Measurements from ENCODE around the gene SERPIND1. TPM values are rescaled to one million over a fixed set of nuclear protein-coding genes. Genes with fewer than 3 reads are reported as not detected.
"Not testable (repeated sequence)": the region's sequence is repeated elsewhere in the genome, so short reads cannot be mapped to it uniquely, and the experiment has no call there.

Gene SERPIND1
- total and polyA plus RNA-seq, 2 donors (not counting 1 experiment from before 2014, with no cell fraction given), result not detected

DNA sequence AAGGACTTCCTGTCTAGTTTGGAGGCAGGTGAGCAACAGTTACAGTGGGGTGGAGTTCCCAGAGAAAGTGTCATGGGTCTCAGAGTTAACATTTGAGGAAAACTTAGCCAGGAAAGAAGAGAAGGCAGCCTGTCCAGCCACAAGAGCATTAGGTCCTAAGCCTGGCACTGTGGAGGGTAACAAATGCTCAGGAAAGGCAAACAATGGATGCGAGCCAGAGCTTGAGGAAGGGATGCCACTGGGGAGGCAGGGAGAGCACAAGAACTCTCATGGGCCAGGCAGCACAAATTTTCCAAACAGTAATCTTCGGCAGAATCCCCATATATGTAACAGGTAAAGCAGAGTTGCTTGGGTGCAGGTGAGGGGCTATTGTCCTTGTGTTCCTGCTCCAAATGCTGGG, 8.0 kb upstream of the SERPIND1 start:
- no peaks in the 10 kb centered on the region for H4K20me1 ChIP-seq (ENCODE audit: control insufficient read depth, insufficient read depth, low read length, poor library complexity, severe bottlenecking)
- no peak overlapping the region for H3K9ac ChIP-seq (ENCODE audit: low read length)
- ATAC-seq (ENCODE audit: low read depth), result no peak
- H3K9me3 ChIP-seq (ENCODE audit: control extremely low read depth in 1 of 3, control insufficient read depth in 2 of 3, insufficient read depth in 1 of 3, low read length in 2 of 3), result peaks cover 0 to 5% (median 0%) of the 10 kb centered on the region in 3 donors
- WGBS (ENCODE audit: insufficient coverage), result 100% methylated on average over 1 of the region's 2 CpGs
- Mint-ChIP-seq H3K4me1 (peaks cover 4% of the 10 kb centered on the region), H3K4me3 (no peak overlapping the region), H3K27me3 (no peaks in the 10 kb centered on the region), H3K27ac (no peak overlapping the region), H3K9me3 (ENCODE audit: insufficient read depth) (no peaks in the 10 kb centered on the region)
- no peaks in the 10 kb centered on the region for H3K4me1 ChIP-seq (ENCODE audit: control insufficient read depth in 2 of 2, insufficient read depth in 2 of 2, low read length in 2 of 2)
- H3K79me2 ChIP-seq (ENCODE audit: control insufficient read depth, insufficient read depth, low read length), result no peaks in the 10 kb centered on the region
- no peaks in the 10 kb centered on the region for H3K27me3 ChIP-seq (replicated peaks in 1 of 4; ENCODE audit: control extremely low read depth in 1 of 4, control insufficient read depth in 3 of 4, insufficient read depth in 4 of 4, low read length in 3 of 4)
- no peak for DNase-seq
- H2AFZ ChIP-seq (ENCODE audit: insufficient read depth, low read depth, low read length, poor library complexity, severe bottlenecking), result no peak overlapping the region
- CTCF ChIA-PET, result no interaction called here
- POLR2A ChIA-PET, result no interaction called here
- intact Hi-C loops (cut with micrococcal nuclease), result no loop called here
- no peak overlapping the region for H3K4me3 ChIP-seq (ENCODE audit: control extremely low read depth in 1 of 5, extremely low read depth in 1 of 5, insufficient read depth in 1 of 5, low read depth in 2 of 5, low read length in 4 of 5)
- peaks cover 3 to 54% of the 10 kb centered on the region in 2 experiments for H3K36me3 ChIP-seq (replicated peaks in 1 of 2; ENCODE audit: control extremely low read depth in 1 of 2, control insufficient read depth in 1 of 2, extremely low read depth in 1 of 2, insufficient read depth in 2 of 2, low read length in 1 of 2)
- no peak overlapping the region for H3K4me2 ChIP-seq (replicated peaks; ENCODE audit: low read depth, low read length, poor library complexity, severe bottlenecking)
- no peak overlapping the region for H3K27ac ChIP-seq (ENCODE audit: low read length in 2 of 2)
- TF ChIP-seq EZH2 (IDR thresholded peaks at IDR 0.05; ENCODE audit: borderline replicate concordance, insufficient read depth, low read depth, low read length, poor library complexity, severe bottlenecking), result no peak
- TF ChIP-seq, protein P1, sequence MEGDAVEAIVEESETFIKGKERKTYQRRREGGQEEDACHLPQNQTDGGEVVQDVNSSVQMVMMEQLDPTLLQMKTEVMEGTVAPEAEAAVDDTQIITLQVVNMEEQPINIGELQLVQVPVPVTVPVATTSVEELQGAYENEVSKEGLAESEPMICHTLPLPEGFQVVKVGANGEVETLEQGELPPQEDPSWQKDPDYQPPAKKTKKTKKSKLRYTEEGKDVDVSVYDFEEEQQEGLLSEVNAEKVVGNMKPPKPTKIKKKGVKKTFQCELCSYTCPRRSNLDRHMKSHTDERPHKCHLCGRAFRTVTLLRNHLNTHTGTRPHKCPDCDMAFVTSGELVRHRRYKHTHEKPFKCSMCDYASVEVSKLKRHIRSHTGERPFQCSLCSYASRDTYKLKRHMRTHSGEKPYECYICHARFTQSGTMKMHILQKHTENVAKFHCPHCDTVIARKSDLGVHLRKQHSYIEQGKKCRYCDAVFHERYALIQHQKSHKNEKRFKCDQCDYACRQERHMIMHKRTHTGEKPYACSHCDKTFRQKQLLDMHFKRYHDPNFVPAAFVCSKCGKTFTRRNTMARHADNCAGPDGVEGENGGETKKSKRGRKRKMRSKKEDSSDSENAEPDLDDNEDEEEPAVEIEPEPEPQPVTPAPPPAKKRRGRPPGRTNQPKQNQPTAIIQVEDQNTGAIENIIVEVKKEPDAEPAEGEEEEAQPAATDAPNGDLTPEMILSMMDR (IDR thresholded peaks at IDR 0.05), result no peak

DNA sequence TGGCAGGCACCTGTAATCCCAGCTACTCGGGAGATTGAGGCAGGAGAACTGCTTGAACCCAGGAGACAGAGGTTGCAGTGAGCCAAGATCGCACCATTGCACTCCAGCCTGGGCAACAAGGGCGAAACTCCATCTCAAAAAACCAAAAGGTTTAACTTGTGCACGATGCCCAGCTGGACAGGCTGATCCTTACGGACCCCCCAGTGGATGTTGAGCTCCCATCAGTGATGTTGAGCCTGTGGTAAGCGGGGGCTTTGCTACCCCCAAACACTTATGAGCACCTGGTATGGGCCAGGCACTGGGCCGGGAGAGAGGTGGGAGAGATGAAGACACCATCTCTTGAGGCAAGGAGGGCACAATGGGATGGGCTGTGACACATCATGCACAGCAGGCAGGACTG, 7.4 kb upstream of the SERPIND1 start:
- ATAC-seq (ENCODE audit: low read depth) (no peak), DNase-seq (no peak)
- TF ChIP-seq, protein P1 (IDR thresholded peaks at IDR 0.05), result no peak
- TF ChIP-seq EZH2 (IDR thresholded peaks at IDR 0.05; ENCODE audit: borderline replicate concordance, insufficient read depth, low read depth, low read length, poor library complexity, severe bottlenecking), result no peak
- no peak overlapping the region for H3K27ac Mint-ChIP-seq
- Histone ChIP-seq H3K4me3 (ENCODE audit: control extremely low read depth in 1 of 5, extremely low read depth in 1 of 5, insufficient read depth in 1 of 5, low read depth in 2 of 5, low read length in 4 of 5) (no peak overlapping the region), H3K79me2 (ENCODE audit: control insufficient read depth, insufficient read depth, low read length) (no peaks in the 10 kb centered on the region), H3K27ac (ENCODE audit: low read length in 2 of 2) (no peak overlapping the region), H2AFZ (ENCODE audit: insufficient read depth, low read depth, low read length, poor library complexity, severe bottlenecking) (no peak overlapping the region), H3K36me3 (replicated peaks in 1 of 2; ENCODE audit: control extremely low read depth in 1 of 2, control insufficient read depth in 1 of 2, extremely low read depth in 1 of 2, insufficient read depth in 2 of 2, low read length in 1 of 2) (peaks cover 3 to 48% of the 10 kb centered on the region in 2 experiments), H3K4me2 (replicated peaks; ENCODE audit: low read depth, low read length, poor library complexity, severe bottlenecking) (no peak overlapping the region), H3K27me3 (replicated peaks in 1 of 4; ENCODE audit: control extremely low read depth in 1 of 4, control insufficient read depth in 3 of 4, insufficient read depth in 4 of 4, low read length in 3 of 4) (no peaks in the 10 kb centered on the region), H4K20me1 (ENCODE audit: control insufficient read depth, insufficient read depth, low read length, poor library complexity, severe bottlenecking) (no peaks in the 10 kb centered on the region), H3K4me1 (ENCODE audit: control insufficient read depth in 2 of 2, insufficient read depth in 2 of 2, low read length in 2 of 2) (no peaks in the 10 kb centered on the region), H3K9ac (ENCODE audit: low read length) (no peak overlapping the region), H3K9me3 (ENCODE audit: control extremely low read depth in 1 of 3, control insufficient read depth in 2 of 3, insufficient read depth in 1 of 3, low read length in 2 of 3) (peaks cover 0 to 5% (median 0%) of the 10 kb centered on the region in 3 donors)
- ChIA-PET POLR2A (no interaction called here), CTCF (no interaction called here)
- no peak overlapping the region for H3K4me3 Mint-ChIP-seq
- intact Hi-C loops (cut with micrococcal nuclease), result no loop called here
- H3K27me3 Mint-ChIP-seq, result no peaks in the 10 kb centered on the region
- no peaks in the 10 kb centered on the region for H3K9me3 Mint-ChIP-seq (ENCODE audit: insufficient read depth)
- peaks cover 4% of the 10 kb centered on the region for H3K4me1 Mint-ChIP-seq
- WGBS (ENCODE audit: insufficient coverage), result 98% methylated on average over 5 of the region's 7 CpGs

DNA sequence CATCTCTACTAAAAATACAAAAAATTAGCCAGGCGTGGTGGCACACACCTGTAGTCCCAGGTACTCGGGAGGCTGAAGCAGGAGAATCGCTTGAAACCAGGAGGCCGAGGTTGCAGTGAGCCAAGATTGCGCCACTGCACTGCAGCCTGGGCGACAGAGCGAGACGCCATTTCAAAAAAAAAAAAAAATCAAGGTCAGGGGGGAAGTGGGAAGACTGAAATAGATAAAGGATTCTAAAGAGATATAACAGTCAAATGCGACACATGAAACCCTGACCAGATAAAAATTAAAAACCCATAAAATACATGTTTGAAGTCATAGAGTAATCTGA, 4.5 kb upstream of the SERPIND1 start:
- DNase-seq; H3K9ac ChIP-seq (ENCODE audit: low read length); H3K4me2 ChIP-seq (replicated peaks; ENCODE audit: low read depth, low read length, poor library complexity, severe bottlenecking); intact Hi-C loops (cut with micrococcal nuclease); H3K4me3 ChIP-seq (ENCODE audit: control extremely low read depth in 1 of 5, extremely low read depth in 1 of 5, insufficient read depth in 1 of 5, low read depth in 2 of 5, low read length in 4 of 5); H3K4me1 Mint-ChIP-seq; H3K27ac ChIP-seq (ENCODE audit: low read length in 2 of 2); H3K4me3 Mint-ChIP-seq; ATAC-seq (ENCODE audit: low read depth); H3K9me3 ChIP-seq (ENCODE audit: control extremely low read depth in 1 of 3, control insufficient read depth in 2 of 3, insufficient read depth in 1 of 3, low read length in 2 of 3); H3K79me2 ChIP-seq (ENCODE audit: control insufficient read depth, insufficient read depth, low read length); H3K27me3 Mint-ChIP-seq; H2AFZ ChIP-seq (ENCODE audit: insufficient read depth, low read depth, low read length, poor library complexity, severe bottlenecking); H4K20me1 ChIP-seq (ENCODE audit: control insufficient read depth, insufficient read depth, low read length, poor library complexity, severe bottlenecking); H3K27me3 ChIP-seq (replicated peaks in 1 of 4; ENCODE audit: control extremely low read depth in 1 of 4, control insufficient read depth in 3 of 4, insufficient read depth in 4 of 4, low read length in 3 of 4); H3K4me1 ChIP-seq (ENCODE audit: control insufficient read depth in 2 of 2, insufficient read depth in 2 of 2, low read length in 2 of 2); H3K27ac Mint-ChIP-seq; H3K9me3 Mint-ChIP-seq (ENCODE audit: insufficient read depth): not testable (repeated sequence)
- CTCF ChIA-PET, result interaction anchor here (0.7 kb wide), 1 partner anchor 18 kb away, joined by 3 read pairs; no protein-coding TSS in a partner anchor
- peaks cover 1 to 33% of the 10 kb centered on the region in 2 experiments for H3K36me3 ChIP-seq (replicated peaks in 1 of 2; ENCODE audit: control extremely low read depth in 1 of 2, control insufficient read depth in 1 of 2, extremely low read depth in 1 of 2, insufficient read depth in 2 of 2, low read length in 1 of 2)
- WGBS (ENCODE audit: insufficient coverage), result 100% methylated on average over 2 of the region's 9 CpGs
- POLR2A ChIA-PET, result interaction anchor here (0.7 kb wide), 1 partner anchor 15 kb away, joined by 4 read pairs; no protein-coding TSS in a partner anchor
